Suprapubic skin (tissue), 3 donors: Measurements from ENCODE around the gene DMXL1.

Experiments
- POLR2AphosphoS5 ChIP-seq, 3 donors: sonication (generic); formaldehyde crosslinking; IDR thresholded peaks; one replicate each; pipeline ENCODE4 v1.6.1; 2017; ENCODE audit warnings: antibody characterized with exemption in 3 of 3
- TF ChIP-seq, protein P1 (sequence below), 2 donors: fragments of 200-600 bp in 1 of 2; fragments of 450-650 bp in 1 of 2; sonication (generic) in 1 of 2; IDR thresholded peaks; one replicate each; pipeline ENCODE4 v1.5.1; 2016 to 2019; ENCODE audit warnings: antibody characterized with exemption in 2 of 2, mild to moderate bottlenecking in 1 of 2, moderate library complexity in 1 of 2

DNA sequence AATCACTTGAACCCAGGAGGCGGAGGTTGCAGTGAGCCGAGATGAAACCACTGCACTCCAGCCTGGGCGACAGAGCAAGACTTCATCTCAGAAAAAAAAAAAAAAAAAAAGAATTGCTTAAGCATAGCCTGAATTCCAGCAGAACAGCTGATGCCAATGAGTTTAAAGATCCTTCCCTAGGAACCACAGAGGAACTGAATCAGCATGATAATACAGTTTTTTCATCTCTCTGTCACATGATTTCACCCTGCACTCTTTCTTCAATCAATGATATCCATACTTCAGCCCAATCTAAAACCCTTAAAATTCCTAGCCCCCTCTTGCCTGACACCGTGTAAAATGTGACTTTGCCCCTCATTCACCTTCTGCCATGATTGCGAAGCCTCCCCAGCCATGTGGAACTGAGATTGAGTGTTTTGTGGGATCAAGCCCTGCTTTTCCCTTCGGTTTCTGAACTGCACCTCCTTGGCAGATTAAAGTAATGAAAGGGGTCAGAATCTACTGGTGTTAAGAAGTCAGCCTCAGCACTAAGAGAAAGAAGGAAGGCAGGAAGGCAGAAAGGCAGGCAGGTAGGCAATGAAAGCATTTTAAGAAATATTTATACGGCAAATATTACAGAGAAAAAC, 20.9 kb upstream of the DMXL1 start:
- TF ChIP-seq, protein P1, sequence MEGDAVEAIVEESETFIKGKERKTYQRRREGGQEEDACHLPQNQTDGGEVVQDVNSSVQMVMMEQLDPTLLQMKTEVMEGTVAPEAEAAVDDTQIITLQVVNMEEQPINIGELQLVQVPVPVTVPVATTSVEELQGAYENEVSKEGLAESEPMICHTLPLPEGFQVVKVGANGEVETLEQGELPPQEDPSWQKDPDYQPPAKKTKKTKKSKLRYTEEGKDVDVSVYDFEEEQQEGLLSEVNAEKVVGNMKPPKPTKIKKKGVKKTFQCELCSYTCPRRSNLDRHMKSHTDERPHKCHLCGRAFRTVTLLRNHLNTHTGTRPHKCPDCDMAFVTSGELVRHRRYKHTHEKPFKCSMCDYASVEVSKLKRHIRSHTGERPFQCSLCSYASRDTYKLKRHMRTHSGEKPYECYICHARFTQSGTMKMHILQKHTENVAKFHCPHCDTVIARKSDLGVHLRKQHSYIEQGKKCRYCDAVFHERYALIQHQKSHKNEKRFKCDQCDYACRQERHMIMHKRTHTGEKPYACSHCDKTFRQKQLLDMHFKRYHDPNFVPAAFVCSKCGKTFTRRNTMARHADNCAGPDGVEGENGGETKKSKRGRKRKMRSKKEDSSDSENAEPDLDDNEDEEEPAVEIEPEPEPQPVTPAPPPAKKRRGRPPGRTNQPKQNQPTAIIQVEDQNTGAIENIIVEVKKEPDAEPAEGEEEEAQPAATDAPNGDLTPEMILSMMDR (IDR thresholded peaks at IDR 0.05) = no peak
- no peak for TF ChIP-seq POLR2AphosphoS5 (IDR thresholded peaks at IDR 0.05)
